ENCODE results near the gene MS4A8.
A peak's percentile ranks its signal among the peaks of the same experiment; 100 is the strongest.

MS4A8 gene

DNA sequence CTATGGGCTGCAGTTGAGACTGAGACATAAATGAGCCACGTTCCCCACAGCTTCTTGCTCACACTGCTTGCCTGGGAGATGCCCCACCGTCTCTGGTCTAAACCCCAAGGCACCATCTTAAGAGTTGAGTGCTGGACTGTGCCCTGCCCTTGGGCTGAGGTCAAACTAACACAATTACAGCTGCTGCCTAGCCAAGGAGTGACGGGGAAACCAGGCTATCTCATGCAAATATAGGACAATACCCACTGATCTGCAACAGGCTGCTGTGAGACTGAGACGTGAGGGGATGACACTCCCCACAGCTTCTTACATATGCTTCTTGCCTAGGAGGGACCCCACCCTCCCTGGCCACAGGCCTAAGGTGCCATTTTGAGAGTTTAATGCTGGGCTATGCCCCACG lies 7.8 kb upstream of the MS4A8 start:
- H3K27ac ChIP-seq = no peak overlapping the region
- TF ChIP-seq ZFX (IDR thresholded peaks at IDR 0.05; ENCODE audit: borderline replicate concordance) = no peak
- TF ChIP-seq CTCF (IDR thresholded peaks at IDR 0.05) = no peak

- no peak for TF ChIP-seq ZFX (IDR thresholded peaks at IDR 0.05; ENCODE audit: borderline replicate concordance)
- TF ChIP-seq CTCF (IDR thresholded peaks at IDR 0.05) = no peak
- H3K27ac ChIP-seq = no peak overlapping the region
These were observed 524 bp downstream of the MS4A8 start for GRCh38 chr11:60699936-60700335.

- no peak overlapping the region for H3K27ac ChIP-seq
- no peak for TF ChIP-seq ZFX (IDR thresholded peaks at IDR 0.05; ENCODE audit: borderline replicate concordance)
- TF ChIP-seq CTCF (IDR thresholded peaks at IDR 0.05) = peak; percentile 48
These were observed 1.5 kb downstream of the MS4A8 start for GRCh38 chr11:60700689-60701468.

- no peak overlapping the region for H3K27ac ChIP-seq
These were observed 2.0 kb downstream of the MS4A8 start for GRCh38 chr11:60701469-60701818.

DNA sequence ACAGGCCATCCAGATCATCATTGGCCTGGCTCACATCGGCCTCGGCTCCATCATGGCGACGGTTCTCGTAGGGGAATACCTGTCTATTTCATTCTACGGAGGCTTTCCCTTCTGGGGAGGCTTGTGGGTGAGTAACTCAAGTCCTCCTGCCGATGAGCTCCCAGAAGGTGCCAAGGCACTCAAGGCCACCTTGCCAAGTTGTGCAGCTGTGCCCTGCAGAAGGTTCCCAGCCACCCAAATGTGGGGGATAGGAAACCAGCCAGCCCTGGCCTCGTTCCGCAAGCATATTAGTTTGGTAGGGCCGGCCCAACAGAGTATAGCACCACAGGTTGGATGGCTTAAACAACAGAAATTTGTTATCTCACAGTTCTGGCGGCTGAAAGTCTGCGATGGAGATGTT lies 4.0 kb downstream of the MS4A8 start:
- TF ChIP-seq CTCF (IDR thresholded peaks at IDR 0.05) = no peak
- TF ChIP-seq ZFX (IDR thresholded peaks at IDR 0.05; ENCODE audit: borderline replicate concordance) = no peak
- no peak overlapping the region for H3K27ac ChIP-seq

More at GRCh38 chr11:60701469-60701818, 2.0 kb downstream of the MS4A8 start:
- TF ChIP-seq CTCF (IDR thresholded peaks at IDR 0.05) = no peak
- TF ChIP-seq ZFX (IDR thresholded peaks at IDR 0.05; ENCODE audit: borderline replicate concordance) = no peak

GRCh38 chr11:60705895-60706294 lies 6.5 kb downstream of the MS4A8 start:
- no peak overlapping the region for H3K27ac ChIP-seq
- TF ChIP-seq ZFX (IDR thresholded peaks at IDR 0.05; ENCODE audit: borderline replicate concordance) (no peak), CTCF (IDR thresholded peaks at IDR 0.05) (no peak)

GRCh38 chr11:60706931-60707330 lies 7.5 kb downstream of the MS4A8 start:
- TF ChIP-seq ZFX (IDR thresholded peaks at IDR 0.05; ENCODE audit: borderline replicate concordance) (no peak), CTCF (IDR thresholded peaks at IDR 0.05) (no peak)
- H3K27ac ChIP-seq = no peak overlapping the region

Measured in 22Rv1 (cell line).